GM21390 (cell line): ENCODE data around the gene UAP1.
"Not testable (repeated sequence)": the region's sequence is repeated elsewhere in the genome, so short reads cannot be mapped to it uniquely, and the experiment has no call there.

Experiments
- ATAC-seq: cut with Tn5 transposase; IDR thresholded peaks from one replicate; pipeline ENCODE4 v1.9.1; 2021; ENCODE audit not compliant: unreplicated experiment

Gene UAP1

GRCh38 chr1:162564762-162565218, 3.3 kb downstream of the UAP1 start:
- no peak for ATAC-seq

- ATAC-seq: no peak
Measured at GRCh38 chr1:162565460-162565859, 3.9 kb downstream of the UAP1 start.

GRCh38 chr1:162566870-162567269, 5.3 kb downstream of the UAP1 start:
- ATAC-seq: no peak

GRCh38 chr1:162568802-162569201, 7.3 kb downstream of the UAP1 start:
- ATAC-seq: no peak

GRCh38 chr1:162570718-162571117, 9.2 kb downstream of the UAP1 start:
- ATAC-seq: no peak

GRCh38 chr1:162571121-162571520, 9.6 kb downstream of the UAP1 start:
- ATAC-seq: not testable (repeated sequence)

- ATAC-seq: no peak
Measured at GRCh38 chr1:162571696-162572095, 10.2 kb downstream of the UAP1 start.

- ATAC-seq: no peak
Measured at GRCh38 chr1:162573136-162573535, 11.6 kb downstream of the UAP1 start.

GRCh38 chr1:162578071-162578700, 16.7 kb downstream of the UAP1 start:
- ATAC-seq: no peak

- no peak for ATAC-seq
Measured at GRCh38 chr1:162578936-162579335, 17.4 kb downstream of the UAP1 start.

- ATAC-seq: no peak
Measured at GRCh38 chr1:162580308-162580707, 18.8 kb downstream of the UAP1 start.

GRCh38 chr1:162582901-162583300, 21.4 kb downstream of the UAP1 start:
- not testable (repeated sequence) for ATAC-seq

- ATAC-seq: not testable (repeated sequence)
Measured at GRCh38 chr1:162585101-162585500, 23.6 kb downstream of the UAP1 start.

GRCh38 chr1:162587347-162587746, 25.8 kb downstream of the UAP1 start:
- ATAC-seq: no peak

- ATAC-seq: no peak
Measured at GRCh38 chr1:162587761-162588260, 26.3 kb downstream of the UAP1 start.

- no peak for ATAC-seq
Measured at GRCh38 chr1:162590101-162590500, 28.6 kb downstream of the UAP1 start.

- ATAC-seq: no peak
Measured at GRCh38 chr1:162590686-162591085, 29.2 kb downstream of the UAP1 start.

- no peak for ATAC-seq
Measured at GRCh38 chr1:162596514-162597170, 35.1 kb downstream of the UAP1 start.

GRCh38 chr1:162599451-162599850, 37.9 kb downstream of the UAP1 start:
- ATAC-seq: no peak

GRCh38 chr1:162603117-162603516, 41.6 kb downstream of the UAP1 start:
- ATAC-seq: not testable (repeated sequence)

GRCh38 chr1:162605225-162605927, 43.9 kb downstream of the UAP1 start:
- ATAC-seq: no peak

- ATAC-seq: no peak
Measured at GRCh38 chr1:162609306-162609705, 47.8 kb downstream of the UAP1 start.
